HG03066 (cell line): Measurements from ENCODE around the gene SKP1.
A peak's percentile ranks its signal among the peaks of the same experiment; 100 is the strongest.

ENCODE experiments used
- ATAC-seq: cut with Tn5 transposase; IDR thresholded peaks from one replicate; pipeline ENCODE4 v1.9.1; 2021; ENCODE audit warnings: low read depth; ENCODE audit not compliant: unreplicated experiment

The SKP1 gene

DNA sequence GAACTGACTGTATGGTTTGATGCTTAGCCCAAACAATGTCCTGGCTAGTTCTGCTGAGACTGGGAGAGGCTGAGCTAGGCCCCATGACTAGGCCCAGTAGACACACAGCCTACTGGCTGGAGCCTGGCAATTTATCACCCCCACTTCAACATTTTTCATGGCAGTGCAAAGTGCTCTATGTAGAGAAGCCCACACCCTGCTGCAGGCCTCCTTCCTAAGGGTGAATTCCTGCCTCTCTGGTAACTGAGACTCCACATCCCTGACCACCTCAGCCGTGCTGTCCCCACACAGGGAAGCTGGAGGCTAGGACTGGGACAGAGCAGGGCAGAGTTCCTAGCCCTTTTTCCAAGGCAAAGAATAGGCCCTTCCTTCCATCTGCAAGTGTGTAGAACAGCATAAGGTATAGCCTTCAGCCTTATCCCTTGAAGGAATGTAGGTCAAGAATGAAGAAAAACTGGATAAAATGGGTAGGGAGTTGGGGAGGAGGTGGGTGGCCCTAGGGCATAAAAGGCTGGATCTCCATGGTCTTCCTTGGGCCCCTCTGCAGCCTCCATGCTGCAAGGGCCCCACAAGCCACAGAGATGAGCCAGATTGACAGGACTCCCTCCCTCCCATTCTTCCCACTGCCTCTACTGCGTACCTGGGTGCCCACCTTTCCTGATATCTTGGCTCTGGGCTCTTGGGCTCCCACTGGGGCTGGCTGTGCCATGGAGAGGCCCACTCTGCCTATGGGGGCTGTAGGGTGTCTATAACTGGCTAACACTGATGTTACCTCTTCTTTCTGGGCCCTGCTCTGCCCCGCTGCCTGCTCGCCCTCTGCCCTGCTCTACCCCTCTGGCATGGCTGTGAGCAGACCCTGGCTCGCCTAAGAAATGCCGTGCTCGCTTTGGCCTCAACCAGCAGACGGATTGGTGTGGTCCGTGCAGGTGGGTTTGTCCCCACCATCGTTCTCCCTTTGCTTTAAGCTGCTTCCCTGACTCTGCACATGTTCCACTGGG, 32.5 kb downstream of the SKP1 start:
- ATAC-seq: no peak

DNA sequence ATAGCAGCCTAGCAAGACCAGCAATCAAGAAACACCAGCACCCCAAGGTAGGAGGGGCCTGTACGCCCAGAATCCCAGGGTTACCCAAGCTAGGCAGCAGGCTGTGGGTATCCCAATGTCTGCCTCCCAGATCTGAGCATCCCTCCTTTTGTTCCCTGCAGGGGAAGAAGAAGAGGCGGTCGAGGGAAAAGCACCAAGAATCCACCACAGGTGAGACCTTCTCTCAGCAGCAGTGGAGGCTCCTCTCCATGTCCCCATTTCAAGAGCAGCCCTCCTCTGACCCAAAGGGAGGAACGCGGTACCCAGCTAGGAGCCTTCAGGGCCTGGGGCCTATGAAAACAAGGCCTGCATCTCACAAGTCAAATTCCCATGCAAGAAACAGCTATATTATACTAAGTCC, 33.3 kb downstream of the SKP1 start:
- no peak for ATAC-seq

DNA sequence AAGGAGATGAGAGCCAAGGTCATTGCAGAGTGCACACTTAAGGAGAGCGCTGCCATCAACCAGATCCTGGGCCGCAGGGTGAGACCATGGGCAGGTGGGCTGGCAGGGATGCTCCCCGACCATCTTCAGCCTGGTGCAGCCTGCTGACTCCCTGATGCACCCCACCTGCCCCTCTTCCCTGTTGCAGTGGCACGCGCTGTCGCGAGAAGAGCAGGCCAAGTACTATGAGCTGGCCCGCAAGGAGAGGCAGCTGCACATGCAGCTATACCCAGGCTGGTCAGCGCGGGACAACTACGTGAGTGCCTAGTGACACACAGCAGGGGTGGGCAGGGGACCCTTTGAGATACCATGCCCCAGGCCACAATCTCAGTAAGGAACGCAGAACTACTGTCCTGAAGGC, 33.9 kb downstream of the SKP1 start:
- ATAC-seq: no peak

DNA sequence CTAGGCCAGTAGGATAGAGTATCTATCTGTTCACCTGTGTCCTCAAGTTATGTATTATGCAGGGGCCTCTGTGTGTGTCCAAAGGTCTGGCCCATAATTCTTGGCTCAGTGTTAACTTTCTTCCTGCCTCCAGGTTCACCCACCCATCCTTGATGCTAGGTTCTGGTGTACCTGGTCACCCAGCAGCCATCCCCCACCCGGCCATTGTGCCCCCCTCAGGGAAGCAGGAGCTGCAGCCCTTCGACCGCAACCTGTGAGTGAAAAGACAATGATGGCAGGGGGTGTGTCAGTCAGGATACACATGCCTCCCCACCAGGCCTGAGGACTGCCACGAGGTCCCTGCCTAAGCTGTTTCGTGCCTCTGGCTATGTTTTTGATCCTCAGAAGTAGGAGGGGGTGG, 34.7 kb downstream of the SKP1 start:
- no peak for ATAC-seq

DNA sequence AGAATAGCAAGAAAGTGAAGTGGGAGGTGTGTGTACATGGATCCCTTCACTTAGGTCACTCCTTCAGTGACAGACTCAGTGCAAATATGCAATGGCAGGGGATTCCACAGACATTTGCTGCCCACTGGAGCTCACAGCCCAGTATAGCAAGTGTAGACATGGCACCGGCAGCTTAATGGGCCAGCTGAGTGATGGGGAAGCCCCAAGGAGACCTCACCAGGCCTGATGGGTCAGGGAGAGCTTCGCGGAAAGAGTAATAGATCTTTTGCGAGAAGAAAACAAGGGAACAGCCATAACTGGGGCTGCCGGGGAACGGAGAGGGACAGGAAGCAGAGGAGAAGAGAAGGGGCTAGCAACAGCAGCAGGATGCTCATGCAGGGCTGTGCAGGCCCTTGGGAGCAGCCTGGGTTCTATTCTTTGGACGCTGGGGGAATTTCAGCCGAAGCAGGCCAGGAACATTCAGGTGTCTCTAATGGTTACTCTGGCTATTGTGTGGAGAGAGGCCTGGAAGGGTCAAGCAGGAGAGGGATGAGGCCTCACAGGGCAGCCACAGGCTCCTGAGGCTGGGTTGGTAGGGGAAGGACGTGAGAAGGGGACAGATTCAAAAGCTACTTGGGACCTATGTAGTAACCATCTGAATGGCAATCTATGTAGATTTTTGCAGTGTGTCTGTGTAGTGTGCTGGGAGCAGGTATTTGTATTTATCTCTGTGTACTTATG, 35.3 kb downstream of the SKP1 start:
- no peak for ATAC-seq

DNA sequence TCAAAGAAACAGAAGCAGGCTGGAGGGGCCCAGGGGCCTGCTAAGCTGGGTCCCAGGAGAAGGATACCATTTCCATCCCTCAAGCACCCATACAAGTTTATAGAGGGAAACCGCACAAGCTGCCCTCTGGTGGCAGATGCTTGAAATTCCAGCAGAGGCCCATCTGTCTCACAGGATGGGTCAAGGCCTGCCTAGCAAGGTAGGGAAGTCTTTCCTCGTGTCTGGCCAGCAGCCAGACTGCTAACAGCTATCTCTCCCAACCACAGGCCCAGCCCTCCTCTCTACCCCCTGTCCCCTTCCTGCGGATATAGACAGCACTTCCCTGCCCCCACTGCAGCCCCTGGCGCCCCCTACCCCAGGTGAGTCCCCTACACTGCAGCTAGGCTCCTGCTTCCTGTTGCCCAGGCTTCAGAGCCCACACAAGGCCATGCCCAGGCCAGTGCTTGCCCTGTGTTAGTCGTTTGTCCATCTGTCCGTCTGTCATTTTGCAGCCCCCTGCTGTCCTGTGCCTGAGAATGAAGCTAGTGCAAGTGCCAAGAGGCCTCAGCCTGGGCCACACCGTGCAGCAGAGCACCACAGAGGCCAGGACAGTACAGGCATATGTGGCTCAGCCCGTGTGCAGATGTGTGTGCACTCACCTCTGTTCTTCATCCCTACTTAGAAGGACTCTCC, 36.1 kb downstream of the SKP1 start:
- no peak for ATAC-seq

DNA sequence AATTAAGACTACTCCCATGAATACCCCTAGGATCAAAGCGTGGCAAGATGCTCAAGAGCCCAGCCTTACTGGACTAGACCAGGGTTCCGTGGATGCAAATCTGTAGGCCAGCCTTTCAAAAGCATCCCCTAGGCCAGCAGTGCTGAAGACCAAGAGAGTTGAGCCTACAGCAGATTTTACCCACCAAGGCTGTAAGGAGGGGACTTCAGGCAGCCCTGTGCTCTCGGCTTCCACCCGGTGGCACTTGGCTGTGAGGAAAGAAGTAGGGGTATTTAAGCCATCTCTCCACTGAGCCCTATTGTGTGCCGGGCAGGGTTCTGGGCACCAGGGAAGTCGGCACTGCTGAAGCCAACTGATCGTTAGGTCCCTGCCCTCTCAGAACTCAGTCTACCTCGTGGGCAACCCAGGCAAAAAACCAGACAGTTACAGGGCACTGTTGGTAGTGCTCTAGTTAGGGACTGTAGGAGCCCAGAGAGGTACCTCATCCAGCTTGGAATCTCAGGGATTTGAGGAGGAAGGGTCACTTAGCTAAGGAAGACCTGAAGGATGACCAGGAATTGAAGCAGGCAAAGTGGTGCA, 36.8 kb downstream of the SKP1 start:
- ATAC-seq: no peak

DNA sequence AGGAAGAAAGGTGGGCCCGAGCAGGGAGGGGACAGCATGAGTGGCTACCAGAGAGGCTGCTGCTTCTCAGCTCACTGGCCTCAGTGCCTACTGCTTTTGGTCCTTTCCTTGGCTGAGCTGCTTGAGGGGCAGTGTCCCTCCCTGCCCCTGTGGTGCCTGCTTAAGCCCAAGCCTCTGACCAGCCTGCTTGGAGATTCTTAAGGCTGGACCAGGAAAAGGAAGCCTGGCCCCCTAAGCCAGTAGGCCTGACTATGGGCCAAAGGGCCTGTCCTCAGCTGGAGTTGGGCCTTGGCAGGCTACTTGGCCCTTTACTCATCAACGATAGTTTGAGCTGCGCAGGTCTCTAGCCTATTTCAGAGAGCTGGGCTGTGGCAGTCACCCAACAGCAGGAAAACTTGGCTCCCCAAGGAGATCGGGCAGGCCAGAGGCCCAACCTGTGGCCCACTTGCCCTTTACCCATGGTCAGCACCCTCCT, 37.3 kb downstream of the SKP1 start:
- ATAC-seq: no peak

DNA sequence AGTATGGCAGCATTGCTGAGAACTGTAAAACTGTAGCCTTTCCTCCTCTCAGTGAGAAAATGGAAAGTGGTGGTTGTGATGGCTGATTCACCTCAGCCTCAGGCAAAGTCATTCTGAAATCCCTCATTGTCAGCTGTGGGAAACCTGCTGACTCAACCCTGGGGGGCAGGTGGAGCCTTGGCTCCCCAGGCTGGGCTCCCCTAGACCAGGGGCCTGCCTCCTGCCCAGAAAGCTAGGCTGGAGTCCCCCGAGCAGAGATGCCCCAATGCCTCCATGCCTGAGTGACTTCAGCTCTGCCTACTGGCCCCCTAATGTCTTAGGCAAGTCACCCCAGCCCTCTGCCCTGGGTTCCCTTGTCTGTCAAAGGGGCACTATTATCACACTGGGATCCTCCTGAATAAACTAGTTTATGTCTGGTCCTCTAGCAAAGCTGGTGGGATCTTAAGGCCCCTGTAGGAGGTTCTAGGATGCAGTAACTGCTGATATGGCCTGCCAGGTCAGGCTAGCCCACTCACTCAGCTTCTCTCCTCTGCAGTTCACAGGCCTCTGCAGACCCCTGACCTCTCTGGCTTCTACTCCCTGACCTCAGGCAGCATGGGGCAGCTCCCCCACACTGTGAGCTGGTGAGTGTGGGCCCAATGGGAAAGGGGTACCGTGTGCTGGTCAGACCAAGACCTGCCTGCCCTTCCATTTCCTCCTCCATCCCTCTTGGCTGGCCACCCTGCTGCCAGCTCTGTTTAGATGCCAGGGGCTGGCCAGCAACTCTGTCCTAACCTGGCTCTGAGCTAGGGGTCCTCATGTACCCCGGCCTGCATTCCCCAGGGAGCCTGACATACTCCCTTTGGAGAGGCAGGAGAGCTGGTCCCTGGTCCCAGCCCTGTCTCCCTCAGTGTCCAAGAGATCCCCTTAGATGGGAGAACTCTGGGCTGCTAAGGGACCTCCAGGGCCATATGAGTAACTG, 38.1 kb downstream of the SKP1 start:
- ATAC-seq: peak; percentile 77

DNA sequence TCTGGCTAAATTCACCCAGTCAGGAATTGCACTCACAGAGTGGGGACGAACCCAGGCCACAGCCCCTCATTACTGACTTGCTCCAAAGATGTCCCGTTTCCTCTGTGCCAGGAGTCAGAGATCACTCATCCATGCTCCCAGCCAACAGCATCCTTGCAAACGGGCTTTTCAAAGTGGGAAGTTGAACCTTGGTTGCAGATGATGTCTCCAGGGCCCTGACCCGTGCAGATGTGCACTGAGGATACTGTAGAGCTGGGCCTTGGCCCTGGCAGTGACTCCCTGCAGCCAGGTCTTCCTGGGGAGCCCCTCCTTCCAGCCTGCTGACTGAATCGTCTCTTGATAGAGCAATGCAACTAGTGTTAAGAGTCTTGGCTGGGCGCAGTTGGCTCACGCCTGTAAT, 40.0 kb downstream of the SKP1 start:
- ATAC-seq: no peak

DNA sequence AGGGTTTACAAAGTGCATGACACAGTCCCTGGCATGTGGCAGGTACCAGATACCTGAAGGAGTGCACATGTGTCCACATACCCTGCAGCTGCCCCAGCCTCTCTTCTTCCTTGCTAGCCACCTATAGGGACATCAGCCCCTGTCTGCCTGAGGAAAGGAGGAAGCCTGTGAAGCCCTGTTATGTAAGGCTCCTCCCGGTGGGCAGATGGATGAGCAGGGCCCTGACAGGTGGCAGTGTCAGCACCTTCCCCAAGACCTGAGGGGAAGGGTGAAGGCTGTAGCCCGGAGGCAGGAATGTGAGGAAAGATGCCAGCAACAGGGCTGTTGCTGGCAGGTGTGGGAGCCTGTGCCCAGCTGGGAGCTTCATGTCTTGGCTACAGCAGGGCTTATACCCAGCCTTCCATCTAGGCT, 40.5 kb downstream of the SKP1 start:
- no peak for ATAC-seq

DNA sequence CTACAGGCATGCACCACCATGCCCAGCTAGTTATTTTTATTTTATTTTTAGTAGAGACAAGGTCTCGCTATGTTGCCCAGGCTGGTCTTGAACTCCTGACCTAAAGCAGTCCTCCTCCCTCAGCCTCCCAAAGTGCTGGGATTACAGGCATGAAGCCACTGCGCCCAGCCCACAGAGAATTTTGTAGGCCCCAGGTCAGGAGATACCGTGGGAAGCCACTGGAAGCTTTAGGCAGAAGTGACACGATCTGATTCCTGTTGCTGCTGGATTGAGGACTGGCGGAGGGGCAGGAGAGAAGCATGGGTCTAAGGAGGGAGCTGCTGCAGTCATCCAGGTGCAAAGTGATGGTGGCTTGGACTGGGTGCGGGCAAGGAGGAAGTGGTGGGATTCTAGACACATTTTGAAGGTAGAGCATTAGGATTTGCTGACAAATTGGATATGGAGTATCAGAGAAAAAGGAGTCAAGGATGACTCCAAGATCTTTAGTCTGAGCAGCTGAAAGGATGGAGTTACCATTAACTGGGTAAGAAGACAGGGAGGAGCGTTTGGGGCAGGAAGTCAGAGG, 41.6 kb downstream of the SKP1 start:
- ATAC-seq: no peak

DNA sequence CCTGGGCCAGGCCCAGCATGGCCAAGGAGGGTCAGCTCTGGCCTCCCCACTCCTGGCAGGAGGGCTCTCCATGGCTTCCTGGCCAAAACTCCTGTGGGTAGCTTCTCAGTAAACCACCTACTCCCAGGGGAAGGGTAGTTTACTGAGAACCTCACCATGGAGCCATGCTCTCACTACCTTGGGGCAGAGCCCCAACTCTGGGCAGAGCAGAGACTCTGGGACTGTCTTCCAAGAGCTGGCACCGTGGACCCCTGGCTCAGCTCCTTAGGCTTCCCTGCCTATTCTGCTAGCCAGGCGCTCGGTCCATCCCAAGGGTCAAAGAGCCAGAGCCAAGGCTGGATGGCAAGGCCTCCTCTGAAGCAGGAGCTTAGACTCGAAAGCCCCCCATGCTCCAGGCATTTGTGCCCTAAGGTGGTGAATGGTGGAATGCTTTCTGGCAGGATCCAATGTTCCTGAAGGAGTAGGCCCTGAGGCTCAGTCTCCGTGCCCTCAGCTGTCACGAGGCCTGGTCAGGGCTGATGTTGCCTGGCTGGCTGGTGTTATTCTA, 42.7 kb downstream of the SKP1 start:
- no peak for ATAC-seq

DNA sequence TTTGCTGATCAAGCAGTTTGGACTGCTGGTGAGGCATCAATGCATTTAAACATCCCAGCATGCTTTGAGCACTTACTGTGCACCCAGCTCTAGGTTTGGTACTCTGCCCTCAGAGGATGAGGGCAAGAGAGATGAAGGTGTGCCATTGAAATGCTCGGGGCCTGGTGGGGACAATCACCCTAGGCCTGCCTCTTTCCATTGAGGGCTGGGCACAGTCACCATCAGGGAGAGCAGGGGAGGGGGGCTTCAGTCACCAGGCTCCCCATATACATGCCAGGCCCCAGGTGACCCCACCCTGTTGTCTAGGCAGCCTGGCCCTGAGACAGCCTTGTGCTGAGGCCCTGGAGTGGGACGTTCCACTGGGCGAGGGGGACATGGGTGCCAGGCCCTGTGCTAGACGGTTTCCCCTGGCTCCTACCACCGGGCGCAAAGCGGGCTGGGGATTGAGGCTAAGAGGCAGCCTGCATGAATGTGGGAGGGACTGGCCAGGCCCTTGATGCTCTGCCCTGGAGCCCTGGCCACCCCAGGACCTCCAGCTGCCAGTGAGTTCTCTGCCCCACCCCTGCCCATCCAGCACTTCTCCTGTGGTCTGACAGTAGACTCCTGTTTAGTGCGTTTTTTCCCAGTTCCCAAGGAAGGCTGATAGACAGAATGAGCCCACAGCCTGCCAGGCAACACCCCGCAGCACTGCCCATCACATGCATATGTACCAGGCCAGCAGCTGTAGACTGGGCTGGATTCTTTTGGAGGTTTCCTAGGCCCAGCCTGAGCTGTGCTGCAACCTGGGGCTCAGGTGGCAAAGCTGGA, 43.4 kb downstream of the SKP1 start:
- no peak for ATAC-seq

DNA sequence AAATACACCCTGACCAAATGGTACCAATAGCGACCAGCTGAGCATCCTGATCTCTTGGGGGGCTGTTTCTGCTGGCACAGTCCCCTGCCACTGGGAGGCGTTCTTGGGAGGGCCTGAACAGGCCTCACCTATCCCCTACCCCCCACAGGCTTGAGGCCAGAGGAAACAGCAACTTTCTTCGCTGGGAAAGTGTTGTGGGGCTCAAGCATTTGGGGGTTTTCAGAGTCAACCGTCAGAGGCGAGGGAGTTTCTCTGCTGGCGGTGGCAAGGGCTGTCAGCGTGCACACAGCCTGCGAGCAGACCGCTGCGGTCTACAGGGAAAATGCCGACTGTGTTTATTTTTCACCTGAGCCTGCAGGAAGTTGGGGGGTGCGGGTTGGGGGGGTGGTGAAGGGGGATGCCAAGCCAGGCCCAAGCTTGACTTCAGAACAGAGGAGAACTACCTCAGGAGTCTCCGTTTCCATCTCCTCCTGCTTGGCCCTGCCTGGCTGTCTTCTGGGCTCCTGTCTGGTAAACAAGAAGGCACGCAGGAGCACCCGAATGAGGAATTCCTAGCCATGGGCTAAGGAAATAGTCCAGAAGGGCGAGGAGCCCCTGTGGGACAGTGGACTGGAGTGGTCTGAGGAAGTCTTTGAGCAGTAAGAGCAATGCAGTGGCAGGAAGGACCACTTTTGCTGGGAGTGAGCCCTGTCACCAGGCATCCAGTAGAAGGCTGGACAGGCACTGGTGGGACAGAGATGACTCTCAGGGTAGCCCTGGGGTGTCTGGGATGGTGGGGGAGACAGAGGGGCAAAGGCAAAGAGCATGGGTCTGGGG, 44.2 kb downstream of the SKP1 start:
- peak; percentile 62 for ATAC-seq

DNA sequence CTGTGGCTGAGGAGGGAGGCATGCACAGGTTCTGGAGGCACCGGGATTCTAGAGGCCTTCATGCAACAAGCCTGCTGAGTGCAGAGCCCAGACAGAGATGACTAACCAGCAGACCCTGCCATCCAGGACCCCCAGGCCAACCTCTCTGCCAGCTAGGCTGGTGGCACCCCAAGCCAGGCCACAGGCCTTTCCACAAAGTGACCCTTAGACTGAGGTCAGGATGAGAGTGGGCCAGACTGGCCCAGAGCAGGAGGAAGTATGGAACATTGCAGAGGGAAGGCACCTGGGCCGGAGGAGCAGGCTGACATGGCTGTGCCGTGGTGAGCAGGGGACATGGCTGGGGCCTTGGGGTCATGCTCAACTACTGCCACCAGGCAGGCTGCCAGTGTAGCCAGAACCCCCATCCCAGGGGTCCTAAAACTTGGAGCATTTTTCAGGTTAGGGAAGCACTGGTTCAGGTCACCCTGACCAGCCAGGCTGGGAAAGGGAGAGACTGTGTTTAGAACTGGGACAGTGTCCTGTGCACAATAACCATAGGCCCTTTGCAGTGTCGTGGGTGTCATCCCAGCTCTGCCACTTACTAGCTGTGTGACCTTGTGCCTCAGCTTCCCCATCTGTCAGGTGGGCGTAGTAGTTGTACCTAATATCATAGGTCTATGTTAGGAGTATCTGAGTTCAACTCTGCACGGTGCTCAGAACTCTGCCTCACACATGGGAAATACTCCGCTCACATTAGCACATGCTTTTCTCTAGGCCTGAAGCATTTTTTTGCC, 45.0 kb downstream of the SKP1 start:
- no peak for ATAC-seq

DNA sequence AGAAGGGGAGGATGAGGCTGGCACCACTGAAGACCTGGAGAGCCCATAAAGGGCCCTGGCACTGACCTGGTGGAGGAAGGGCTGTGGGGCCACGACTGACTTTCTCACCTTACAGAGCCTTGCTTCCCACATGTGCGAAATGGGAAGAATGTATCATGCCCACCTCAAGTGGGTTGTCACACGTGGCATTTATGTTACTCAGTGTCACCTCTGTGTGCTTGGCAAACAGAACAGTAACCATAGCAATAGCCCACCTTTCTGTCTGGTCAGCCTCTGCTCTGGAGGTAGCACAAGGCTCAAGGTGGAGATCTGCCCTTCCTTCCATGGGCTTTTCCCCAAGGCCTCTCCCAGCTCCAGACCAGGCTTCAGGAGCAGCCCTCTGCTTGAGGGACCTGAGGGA, 45.6 kb downstream of the SKP1 start:
- ATAC-seq: no peak
